Epithelial cell of alveolus of lung (primary cell): ENCODE measurements around the gene ZNF234. TPM values are rescaled to one million over a fixed set of nuclear protein-coding genes. Genes with fewer than 3 reads are reported as not detected.

Experiments used
- total RNA-seq: library from RNA; depleted of rRNA; stranded (reverse); fragments of >200 nt; gene quantifications from 2 replicates; pipeline ENCODE4 v1.2.1, GENCODE V29; 2015

Gene ZNF234
- total RNA-seq = 3.4 and 5.0 TPM in 2 replicates

DNA sequence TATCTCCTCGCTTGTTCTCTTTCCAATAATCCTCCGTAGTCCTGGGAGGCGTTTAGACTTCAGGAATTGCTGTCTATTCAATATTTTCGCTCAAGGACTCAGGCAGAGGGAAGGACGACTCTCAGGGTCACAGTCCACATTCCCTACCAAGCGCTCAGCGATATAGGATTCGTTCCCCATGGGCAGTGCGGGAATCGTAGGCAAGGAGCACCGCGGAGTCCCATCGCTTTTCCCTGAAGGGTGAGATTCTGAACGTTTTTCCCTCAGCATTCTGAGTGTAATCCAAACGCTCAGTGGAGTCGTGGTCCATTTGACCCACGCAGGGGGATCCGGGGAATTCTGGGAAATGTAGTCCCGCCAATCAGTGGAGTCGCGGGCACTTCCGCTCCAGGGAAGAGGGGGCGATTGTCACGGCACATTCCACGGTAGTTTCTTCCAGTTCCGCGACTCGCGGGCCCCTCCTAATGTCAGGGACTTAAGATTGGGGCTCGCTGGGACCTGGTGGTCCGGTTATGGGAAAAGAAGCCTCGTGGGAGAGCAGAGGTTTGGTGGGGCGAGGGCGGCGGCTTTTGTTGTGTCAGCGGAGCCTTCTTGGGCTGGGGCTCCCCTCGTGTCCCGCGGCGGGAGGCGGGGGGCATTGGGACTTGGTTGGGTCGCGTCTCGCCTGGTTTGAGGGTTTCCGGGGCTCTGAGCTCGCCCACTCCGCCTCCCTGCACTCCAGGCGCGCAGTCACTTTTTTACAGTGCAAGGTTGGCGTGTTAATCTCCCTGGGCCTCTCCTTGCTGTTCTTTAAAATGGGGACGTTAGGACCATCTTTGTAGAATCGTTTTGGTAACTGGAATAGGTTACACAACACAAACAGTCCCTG, at the start of gene ZNF234:
TSS of gene ZNF234 (plus strand) at position 364 of the 868 bp plus-strand sequence. CDS start 3,079 bp downstream, outside the sequence.

DNA sequence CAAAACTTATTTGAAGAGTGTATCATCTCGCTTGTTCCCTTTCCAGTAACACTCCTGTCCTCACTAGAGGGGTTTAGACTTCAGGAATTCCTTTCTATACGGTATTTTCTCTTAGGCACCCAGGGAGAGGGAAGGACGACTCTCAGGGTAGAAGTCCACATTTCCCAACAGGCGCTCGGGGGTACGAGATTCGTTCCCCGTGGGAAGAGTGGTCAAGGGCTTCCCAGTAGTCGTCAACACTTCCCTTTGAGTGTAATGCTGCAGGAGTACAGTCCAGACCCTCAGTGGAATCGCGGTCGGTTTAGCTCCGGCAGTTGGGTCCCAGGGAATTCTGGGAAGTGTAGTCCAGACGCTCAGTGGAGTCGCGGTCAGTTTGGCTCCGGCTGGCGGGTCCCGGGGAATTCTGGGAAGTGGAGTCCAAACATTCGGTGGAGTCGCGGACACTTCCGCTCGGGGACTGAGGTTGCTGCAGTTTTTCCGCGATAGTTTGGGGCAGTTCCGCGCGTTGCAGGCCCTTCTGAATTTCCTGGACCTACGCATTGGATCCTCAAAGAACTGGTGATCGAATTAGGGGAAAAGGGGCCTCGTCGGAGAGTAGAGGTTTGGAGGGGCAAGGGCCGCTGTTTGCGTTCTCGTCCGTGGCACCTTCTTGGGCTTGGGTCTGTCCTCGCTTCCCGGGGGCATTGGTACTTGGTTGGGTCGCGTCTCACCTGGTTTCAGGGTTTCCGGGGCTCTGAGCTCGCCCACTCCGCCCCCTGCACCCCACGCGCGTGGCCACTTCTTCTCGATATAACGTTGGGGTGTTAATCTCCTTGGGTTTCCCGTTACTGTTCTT, 47.2 kb upstream of the ZNF234 start, which contains the start of gene ZNF224:
TSS of gene ZNF224 (plus strand) at position 431 of the 835 bp plus-strand sequence. CDS start 3,513 bp downstream, outside the sequence.

DNA sequence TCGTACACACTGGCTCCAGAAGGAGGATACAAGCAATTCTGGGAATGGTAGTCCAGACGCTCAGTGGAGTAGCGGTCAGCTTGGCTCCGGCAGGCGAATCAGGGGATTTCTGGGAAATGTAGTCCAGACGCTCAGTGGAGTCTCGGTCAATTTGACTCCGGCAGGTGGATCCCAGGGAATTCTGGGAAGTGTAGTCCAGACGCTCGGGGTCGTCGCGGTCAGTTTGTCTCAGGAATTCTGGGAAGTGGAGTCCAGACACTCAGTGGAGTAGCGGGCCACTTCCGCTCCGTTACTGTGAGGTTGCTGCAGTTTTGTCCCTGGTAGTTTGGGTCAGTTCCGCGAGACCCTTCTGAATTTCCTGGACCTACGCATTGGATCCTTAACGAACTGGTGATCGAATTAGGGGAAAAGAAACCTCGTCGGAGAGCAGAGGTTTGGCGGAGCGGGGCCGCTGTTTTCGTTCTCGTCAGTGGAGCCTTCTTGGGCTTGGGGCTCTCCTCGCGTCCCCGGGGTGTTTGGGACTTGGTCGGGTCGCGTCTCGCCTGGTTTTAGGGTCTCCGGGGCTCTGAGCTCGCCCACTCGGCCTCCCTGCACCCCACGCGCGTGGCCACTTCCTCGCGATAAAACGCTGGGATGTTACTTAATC, 28.1 kb upstream of the ZNF234 start, which contains the start of gene ZNF225:
TSS of gene ZNF225 (plus strand) at position 262 of the 646 bp plus-strand sequence. CDS start 2,429 bp downstream, outside the sequence.

GRCh38 chr19:44164673-44165512, 23.5 kb downstream of the ZNF234 start, which contains the start of gene ZNF226:
TSS of gene ZNF226 (plus strand) at chr19:44165100. CDS start at chr19:44170081, 4,981 bp downstream.

Other genes starting within 250 kb of the ZNF234 start
- 7.2 and 22.8 TPM in 2 replicates for gene ZNF45, start 206.3 kb upstream of the ZNF234 start, total RNA-seq
- gene ZNF221, start 190.3 kb upstream of the ZNF234 start, total RNA-seq = 2.6 and 15.8 TPM in 2 replicates
- gene ZNF155, start 157.4 kb upstream of the ZNF234 start, total RNA-seq = 2.6 and 10.3 TPM in 2 replicates
- gene ZNF230, start 138.6 kb upstream of the ZNF234 start, total RNA-seq = 2.2 and 3.7 TPM in 2 replicates
- 3.5 and 5.4 TPM in 2 replicates for gene ZNF222, start 116.2 kb upstream of the ZNF234 start, total RNA-seq
- 4.1 and 4.8 TPM in 2 replicates for gene ZNF223, start 89.5 kb upstream of the ZNF234 start, total RNA-seq
- gene ZNF284, start 69.4 kb upstream of the ZNF234 start, total RNA-seq = 2.1 and 7.8 TPM in 2 replicates
- gene ZNF224, start 47.2 kb upstream of the ZNF234 start, total RNA-seq = 8.9 and 12.3 TPM in 2 replicates
- 1.6 and 4.6 TPM in 2 replicates for gene ZNF225, start 28.2 kb upstream of the ZNF234 start, total RNA-seq
- gene ZNF226, start 23.5 kb downstream of the ZNF234 start, total RNA-seq = 11.5 and 73.9 TPM in 2 replicates
- gene ZNF227, start 71.0 kb downstream of the ZNF234 start, total RNA-seq = 7.9 and 13.9 TPM in 2 replicates
- 0.56 and 0.65 TPM in 2 replicates for gene ZNF233, start 118.3 kb downstream of the ZNF234 start, total RNA-seq
- gene ZNF235, start 163.5 kb downstream of the ZNF234 start, total RNA-seq = 1.2 and 4.0 TPM in 2 replicates
- 2.3 and 4.3 TPM in 2 replicates for gene ZNF112, start 215.1 kb downstream of the ZNF234 start, total RNA-seq